K562 (cell line): ENCODE data around the gene TRAK1. TPM values are rescaled to one million over a fixed set of nuclear protein-coding genes. Genes with fewer than 3 reads are reported as not detected.

Experiments used
- ADNP ChIP-seq: fragments of 200-800 bp; sonication (Bioruptor generic); IDR thresholded peaks from 2 replicates; pipeline ENCODE4 v1.6.1; 2016; ENCODE audit warnings: missing genetic modification characterization, missing compliant biosample characterization
- EP400 ChIP-seq: fragments of 450-650 bp; IDR thresholded peaks from 2 replicates; pipeline ENCODE4 v1.6.1; 2017; ENCODE audit warnings: antibody characterized with exemption, mild to moderate bottlenecking, moderate library complexity
- ESRRA ChIP-seq: fragments of 450-650 bp; IDR thresholded peaks from 2 replicates; pipeline ENCODE4 v1.6.1; 2014; ENCODE audit warnings: low read depth, mild to moderate bottlenecking, moderate library complexity, borderline replicate concordance
- GTF2E2 ChIP-seq: fragments of 200-800 bp; sonication (Bioruptor generic); IDR thresholded peaks from 2 replicates; pipeline ENCODE4 v1.6.1; 2016; ENCODE audit warnings: missing genetic modification characterization, missing compliant biosample characterization
- XRCC4 ChIP-seq: IDR thresholded peaks from one replicate; pipeline ENCODE4 v1.6.1; 2011; ENCODE audit not compliant: insufficient read depth, insufficient read length; ENCODE audit errors: extremely low read depth
- polyA plus RNA-seq, 8 experiments: library from polyadenylated mRNA; depleted of rRNA in 4 of 8; stranded (reverse) in 5 of 8; unstranded in 3 of 8; fragments of >200 nt; fragmentation: Nextera tagmentation in 2 of 8; fragmentation: Illumina TruSeq in 1 of 8; extraction: Ambion mirVana in 2 of 8; extraction: Trizol in 1 of 8; gene quantifications; 2 replicates each; pipeline versions ENCODE4 v1.2.1 to v1.2.3, GENCODE V29; 2011 to 2014; ENCODE audit warnings: inconsistent platforms in 1 of 8, missing spikeins in 1 of 8
- total RNA-seq, 7 experiments: library from RNA; depleted of rRNA in 6 of 7; stranded (reverse); fragments of >200 nt in 6 of 7; fragmentation: Illumina TruSeq in 2 of 7; extraction: Trizol in 2 of 7; gene quantifications; 2 replicates each; pipeline versions ENCODE4 v1.2.1 to v1.2.3, GENCODE V29; 2011 to 2021; ENCODE audit warnings: low replicate concordance in 1 of 7
- TF ChIP-seq, protein P1 (sequence below): fragments of 450-650 bp; IDR thresholded peaks from 2 replicates; pipeline ENCODE4 v1.6.1; 2018; ENCODE audit not compliant: partially characterized antibody

The TRAK1 gene
- total and polyA plus RNA-seq, 9 of the 15 experiments (the other 6 are each of a cell fraction or from before 2014, with no cell fraction given), result 5.3 to 28.5 (median 17.5) TPM

DNA sequence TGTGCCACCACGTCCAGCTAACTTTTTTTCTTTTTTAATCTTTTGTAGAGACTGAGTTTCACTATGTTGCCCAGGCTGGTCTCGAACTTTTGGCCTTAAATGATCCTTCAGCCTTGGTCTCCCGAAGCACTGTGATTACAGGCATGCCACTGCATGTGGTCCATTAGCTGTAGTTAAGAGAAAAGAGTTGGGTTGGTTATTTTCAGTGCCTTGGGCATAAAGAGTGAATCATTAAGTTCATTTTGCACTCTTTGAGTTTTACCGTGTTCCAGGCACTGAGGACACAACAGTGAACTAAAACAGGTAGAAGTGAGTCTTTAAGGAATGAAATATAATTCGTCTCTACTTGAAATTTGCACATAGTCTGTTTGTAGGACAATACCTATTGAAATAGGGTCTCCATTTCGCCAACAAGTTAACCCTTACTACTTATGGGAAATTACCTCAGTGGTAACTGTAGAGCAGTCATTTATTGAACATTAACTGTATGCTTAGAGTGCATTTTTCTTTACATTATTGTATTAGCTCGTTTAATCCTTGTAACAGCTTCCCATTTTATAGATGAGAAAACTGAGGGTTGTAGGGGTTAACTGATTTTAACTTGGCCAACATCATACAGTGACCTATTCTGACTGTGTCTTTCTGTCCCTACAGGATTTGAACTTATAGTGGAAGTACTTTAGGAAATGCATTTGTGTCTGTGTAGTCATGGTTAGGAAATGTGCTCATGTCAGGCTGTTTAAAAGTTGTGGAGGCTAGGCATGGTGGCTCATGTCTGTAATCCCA, 22.7 kb upstream of the TRAK1 start (continued):
- no peak for TF ChIP-seq XRCC4
- TF ChIP-seq, protein P1, sequence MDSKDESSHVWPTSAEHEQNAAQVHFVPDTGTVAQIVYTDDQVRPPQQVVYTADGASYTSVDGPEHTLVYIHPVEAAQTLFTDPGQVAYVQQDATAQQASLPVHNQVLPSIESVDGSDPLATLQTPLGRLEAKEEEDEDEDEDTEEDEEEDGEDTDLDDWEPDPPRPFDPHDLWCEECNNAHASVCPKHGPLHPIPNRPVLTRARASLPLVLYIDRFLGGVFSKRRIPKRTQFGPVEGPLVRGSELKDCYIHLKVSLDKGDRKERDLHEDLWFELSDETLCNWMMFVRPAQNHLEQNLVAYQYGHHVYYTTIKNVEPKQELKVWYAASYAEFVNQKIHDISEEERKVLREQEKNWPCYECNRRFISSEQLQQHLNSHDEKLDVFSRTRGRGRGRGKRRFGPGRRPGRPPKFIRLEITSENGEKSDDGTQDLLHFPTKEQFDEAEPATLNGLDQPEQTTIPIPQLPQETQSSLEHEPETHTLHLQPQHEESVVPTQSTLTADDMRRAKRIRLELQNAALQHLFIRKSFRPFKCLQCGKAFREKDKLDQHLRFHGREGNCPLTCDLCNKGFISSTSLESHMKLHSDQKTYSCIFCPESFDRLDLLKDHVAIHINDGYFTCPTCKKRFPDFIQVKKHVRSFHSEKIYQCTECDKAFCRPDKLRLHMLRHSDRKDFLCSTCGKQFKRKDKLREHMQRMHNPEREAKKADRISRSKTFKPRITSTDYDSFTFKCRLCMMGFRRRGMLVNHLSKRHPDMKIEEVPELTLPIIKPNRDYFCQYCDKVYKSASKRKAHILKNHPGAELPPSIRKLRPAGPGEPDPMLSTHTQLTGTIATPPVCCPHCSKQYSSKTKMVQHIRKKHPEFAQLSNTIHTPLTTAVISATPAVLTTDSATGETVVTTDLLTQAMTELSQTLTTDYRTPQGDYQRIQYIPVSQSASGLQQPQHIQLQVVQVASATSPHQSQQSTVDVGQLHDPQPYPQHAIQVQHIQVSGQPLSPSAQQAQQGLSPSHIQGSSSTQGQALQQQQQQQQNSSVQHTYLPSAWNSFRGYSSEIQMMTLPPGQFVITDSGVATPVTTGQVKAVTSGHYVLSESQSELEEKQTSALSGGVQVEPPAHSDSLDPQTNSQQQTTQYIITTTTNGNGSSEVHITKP, result no peak
- TF ChIP-seq EP400, result no peak
- TF ChIP-seq ESRRA, result peak; percentile 19; the same call in 1 of the 2 replicates
- peak; percentile 58 for TF ChIP-seq ADNP (tag)
- TF ChIP-seq GTF2E2, result 0 out of 2 replicates have a peak, but pooled peaks have one; percentile 25
